Testis (tissue), 2 donors: ENCODE data around the gene C19orf47.

Experiments
- CTCF ChIP-seq, 3 experiments: fragments of 450-650 bp in 2 of 3; fragments of 200-600 bp in 1 of 3; sonication (generic) in 1 of 3; IDR thresholded peaks; one replicate each; pipeline ENCODE4 v1.5.1; 2016 to 2019; ENCODE audit warnings: antibody characterized with exemption in 3 of 3, mild to moderate bottlenecking in 2 of 3, moderate library complexity in 1 of 3
- POLR2A ChIP-seq: fragments of 450-650 bp; IDR thresholded peaks from one replicate; pipeline ENCODE4 v1.6.1; 2017; ENCODE audit warnings: antibody characterized with exemption, mild to moderate bottlenecking, moderate library complexity

- TF ChIP-seq CTCF (IDR thresholded peaks at IDR 0.05) (no peak), POLR2A (no peak)
Measured at GRCh38 chr19:40282920-40283319, 65.3 kb downstream of the C19orf47 start.
